Activated CD4-positive, alpha-beta T cell treated with anti-CD3 and anti-CD28 coated beads for 48 hours (primary cell): ENCODE results near the gene LHX3.

ENCODE experiments used
- DNase-seq: peaks from one replicate; pipeline ENCODE4 v3.0.0-alpha.2; 2020

LHX3 gene

DNA sequence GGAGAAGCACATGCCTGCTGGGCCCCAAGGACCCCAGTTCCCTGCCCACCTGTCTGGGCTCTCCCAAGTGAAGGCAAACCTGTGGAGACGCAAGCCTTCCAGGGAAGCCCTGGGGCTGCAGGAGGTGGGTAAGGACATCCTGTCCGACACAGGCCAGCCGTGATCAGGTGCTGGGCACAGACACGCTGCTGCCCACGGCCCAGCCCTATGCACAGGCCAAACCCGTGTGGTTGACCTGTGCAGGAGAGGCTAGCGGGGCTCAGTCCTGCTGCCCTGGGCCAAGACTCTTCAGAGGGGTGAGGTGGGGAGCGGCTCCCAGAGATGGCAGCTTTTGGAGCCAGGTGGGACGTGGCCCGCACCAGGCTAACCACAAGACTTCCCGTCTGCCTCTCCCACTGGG lies 14.3 kb downstream of the LHX3 start:
- DNase-seq: no peak

DNA sequence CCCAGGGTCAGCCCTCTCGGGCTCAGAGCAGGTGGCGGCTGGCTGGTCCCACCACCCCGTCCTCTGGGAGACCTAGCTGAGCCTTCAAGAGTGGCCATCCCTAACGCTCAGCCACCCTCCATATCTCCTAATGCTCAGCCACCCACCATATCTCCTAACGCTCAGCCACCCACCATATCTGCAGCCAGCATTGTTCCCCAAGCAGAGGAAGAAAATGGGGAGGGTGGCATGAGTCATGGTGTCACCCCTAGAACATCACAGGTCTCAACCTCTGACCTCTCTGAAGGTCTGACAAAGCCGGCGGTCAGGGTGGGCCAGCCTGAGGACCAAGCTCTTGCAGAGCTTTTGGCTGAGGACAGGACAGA lies 14.7 kb downstream of the LHX3 start:
- DNase-seq: no peak

DNA sequence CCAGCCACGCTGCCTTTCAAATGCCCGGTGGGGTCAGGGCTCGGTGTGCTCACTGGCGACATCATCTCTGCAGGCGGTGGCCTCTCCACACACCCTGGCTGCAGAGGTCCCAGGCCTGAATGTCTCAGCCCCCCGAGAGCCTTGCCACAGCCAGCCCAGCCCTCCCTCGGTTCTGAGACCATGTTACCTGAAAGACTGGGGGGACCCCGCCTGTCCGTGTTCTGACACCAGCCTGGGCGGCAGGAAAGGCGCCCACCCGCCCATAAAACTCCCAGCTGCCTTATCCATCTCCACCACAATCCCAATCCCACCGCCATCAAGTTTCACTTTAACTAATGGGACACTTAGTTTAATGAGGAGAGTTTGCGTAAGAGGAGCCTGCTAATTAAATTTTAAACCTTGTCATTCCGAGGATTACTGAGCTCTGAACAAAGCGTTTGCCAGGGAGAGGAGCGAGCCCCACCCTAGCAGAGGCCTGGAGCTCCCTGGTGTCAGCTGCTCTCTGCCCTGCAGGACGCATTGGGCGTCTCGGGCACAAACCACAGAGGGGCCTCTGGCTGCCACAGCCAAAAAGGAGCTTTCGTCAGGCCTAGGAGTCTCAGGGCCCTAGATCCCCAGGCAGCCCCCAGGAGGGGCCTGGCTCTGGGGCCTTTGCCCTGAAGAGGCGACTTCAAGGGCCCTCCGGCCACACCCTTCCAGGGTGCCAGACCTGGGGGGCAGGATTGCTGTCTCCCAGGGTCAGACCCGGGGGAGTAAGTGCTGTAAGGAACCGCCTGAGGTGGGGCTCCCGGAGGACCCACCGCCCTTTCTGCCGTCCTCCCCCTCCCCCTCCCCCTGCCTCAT lies 15.3 kb downstream of the LHX3 start:
- no peak for DNase-seq

DNA sequence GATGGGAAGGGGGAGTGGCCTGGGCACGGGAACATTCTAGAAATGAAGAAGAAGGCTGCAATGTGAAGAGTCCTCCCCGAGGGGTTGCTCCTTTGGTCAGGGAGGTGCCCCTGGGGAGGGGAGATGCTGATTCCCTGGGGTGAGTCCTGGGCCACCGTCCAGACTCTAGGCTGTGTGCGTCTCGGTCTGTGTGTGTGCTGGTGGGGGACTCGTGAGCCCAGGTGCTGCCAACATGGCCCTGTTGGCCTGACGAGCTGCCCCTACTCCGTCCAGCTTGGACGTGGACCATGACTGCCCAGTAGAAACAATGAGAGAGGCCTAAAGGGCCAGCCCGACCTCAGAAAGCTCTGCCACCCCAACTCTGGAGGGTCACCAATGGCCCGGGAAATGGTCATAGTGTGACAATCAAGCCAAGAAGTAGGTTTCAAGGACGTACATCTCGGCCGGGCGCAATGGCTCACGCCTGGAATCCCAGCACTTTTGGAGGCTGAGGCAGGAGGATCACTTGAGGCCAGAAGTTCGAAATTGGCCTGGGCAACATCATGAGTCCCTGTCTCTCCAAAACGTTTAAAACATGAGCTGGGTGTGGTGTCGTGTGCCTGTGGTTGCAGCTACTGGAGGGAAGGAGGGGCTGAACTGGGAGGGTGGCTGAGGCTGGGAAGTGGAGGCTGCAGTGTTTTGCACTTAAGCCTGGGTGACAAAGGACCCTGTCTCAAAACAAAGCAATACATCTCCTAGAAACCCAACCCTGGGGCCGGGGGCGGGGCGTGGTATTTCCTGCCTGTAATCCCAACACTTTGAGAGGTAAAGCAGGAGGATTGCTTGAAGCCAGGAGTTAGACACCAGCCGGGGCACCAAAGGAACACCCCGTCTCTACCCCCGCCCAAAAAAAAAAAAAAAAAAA lies 17.0 kb downstream of the LHX3 start:
- DNase-seq: no peak

DNA sequence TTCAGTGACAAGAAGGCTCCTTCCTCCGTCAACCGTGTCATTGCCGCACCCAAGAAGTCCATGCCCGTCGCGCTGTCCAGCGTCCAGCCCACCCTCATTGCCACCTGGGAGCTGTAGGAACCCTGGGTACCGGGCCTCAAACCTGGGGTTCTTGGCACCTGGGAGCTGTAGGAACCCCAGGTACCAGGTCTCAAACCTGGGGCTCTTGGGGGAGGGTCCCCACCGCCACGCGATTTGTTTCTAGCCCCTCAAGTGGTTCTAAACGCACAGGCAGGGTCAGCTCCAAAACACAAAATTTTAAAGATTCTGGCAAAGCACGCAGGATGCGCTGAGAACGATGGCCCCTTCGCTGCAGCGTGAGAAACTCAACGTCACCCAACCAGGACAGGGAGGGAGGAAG lies 17.7 kb downstream of the LHX3 start:
- no peak for DNase-seq

DNA sequence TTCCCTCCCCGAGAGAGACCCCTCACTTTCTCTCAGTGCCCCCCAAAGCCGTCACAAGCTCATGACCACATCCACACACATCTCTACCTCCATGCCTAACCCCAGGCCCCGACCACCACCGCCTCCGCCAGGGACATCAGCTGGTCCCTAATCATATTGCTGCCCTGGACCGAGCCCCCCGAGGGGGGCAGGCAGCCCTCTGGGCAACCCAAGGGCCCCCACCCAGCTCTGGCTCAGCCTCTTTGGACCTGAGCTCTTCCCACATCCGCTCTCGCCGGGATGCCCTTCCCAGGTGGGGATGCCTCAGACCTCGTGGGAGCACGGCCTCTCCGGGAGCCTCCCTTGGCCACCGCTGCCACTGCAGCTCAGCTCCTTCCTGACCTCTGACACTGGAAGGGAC lies 18.5 kb downstream of the LHX3 start:
- no peak for DNase-seq

DNA sequence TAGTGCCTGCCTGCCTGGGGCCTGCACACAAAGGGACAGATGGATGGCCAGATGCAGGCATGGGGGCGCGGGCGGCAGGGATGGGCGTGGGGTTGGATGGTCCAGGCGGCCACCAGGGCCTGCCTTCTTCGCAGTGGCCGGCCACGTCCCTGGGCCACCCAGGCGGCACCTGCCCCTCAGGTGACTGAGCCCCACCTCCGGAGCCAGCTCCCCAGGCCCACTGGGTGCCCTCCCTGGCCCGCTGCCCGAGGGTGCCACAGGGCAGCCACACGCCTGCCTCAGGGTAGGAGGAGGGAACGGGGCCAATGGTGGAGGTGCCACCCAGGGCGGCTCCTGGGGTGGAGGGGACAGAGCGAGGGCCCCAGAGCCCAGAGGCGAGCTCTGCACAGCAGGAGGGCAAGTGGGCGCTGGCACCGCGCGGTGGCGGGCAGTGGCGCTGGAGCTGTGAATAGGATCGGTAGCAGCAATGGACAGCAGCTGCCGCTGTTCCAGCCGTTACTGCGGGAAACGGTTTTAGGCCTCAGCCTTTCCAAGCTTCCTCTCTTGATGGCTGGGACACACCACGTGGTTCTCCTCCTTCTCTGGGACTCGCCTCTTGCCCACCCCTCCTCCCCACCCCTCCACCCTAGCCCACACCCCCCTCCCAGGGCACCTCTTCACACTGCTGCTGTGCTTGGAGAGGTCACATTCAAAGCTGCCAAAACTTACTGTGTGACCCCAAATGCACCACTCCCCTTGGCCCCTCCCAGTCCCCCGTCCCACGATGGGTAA lies 19.1 kb downstream of the LHX3 start:
- no peak for DNase-seq

DNA sequence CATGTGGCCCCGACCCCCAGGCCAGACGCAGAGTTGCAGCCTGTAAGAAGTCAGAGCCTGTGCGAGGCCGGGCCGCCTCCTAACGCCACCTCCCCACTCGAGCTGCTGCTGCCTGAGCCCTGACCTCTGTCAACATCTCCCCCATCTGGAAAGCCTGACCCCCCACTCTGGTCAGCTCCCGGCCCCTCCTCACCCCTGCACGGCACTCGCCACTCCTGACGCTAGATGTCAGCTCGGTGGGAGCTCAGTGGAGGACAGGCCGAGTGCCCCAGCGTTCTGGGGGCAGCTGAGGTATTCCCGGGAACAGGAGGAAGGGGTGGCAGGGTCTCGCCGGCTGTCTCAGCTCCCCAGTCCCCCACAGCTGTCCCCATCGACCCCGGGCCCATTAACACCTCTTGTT lies 19.9 kb downstream of the LHX3 start:
- DNase-seq: no peak

DNA sequence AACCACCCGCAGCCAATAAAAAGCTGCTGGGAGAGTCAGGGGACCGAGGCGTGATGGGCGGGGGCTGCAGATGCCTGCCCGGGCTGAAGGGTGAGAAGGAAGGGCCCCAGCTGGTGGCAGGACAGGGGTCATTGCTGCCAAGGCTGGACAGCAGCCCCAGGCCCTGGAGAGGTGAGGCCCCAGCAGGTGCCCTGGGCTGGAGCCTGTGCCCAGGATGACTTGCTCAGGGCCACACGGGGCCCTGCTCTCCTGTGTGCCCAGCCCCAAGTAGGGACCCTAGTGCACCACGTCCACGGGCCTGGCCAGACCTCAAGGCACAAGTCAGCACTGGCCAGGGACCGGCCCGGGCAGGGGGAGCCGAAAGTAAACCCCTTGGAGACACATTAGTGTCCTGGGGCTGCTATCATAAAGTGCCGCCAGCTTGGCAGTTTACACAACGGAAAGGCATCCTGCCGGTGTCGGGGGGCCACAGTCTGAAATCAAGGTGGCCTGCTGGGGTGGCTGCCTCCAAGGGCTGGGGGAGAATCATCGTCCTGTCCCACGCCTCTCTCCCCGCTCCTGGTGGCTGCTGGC lies 22.0 kb downstream of the LHX3 start:
- DNase-seq: no peak

DNA sequence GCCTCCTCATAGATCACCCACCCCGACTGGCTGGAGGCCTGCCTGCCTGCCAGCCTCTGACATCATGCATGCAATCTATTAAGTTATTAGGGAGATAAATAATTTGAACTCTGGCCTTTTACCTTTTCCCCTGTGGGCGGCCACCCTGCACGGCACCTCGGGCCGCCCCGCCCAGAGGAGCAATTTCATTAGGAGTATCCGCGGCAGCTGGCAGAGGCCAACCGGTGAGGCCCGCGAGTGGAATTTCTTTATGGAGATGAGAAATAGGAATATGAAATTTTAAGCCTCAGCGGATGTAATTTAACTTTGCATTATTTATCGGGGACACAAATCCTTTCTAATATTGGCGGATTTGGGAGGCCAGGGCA lies 22.5 kb downstream of the LHX3 start:
- no peak for DNase-seq

DNA sequence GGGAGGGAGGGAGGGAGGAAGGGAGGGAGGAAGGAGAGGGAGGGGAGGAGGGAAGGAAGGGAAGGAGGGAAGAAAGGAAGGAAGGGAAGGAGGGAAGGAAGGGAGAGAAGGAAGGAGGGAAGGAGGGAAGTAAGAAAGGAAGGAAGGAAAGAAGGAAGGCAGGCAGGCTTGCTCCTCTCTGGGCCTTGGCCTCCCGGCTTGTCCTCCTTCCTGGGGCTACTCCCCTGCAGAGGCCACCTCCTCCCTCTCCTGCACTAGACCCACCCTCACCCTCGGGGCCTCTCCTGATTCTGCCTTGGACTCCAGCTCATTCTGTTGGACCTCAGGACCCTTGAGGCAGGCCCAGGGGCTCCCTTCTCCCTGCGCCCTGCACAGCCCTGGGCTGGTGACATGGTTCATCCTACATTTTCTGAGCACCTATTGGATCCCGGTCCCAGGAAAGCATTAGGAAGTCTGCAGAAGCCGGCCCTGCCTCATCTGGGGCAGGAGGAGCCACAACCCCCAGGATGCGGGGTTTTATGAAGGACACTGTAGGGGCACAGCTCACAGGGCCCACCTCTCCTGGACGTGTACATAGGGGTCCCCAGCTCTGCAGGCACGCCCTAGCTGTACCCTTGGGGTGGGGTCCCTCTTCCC lies 23.0 kb downstream of the LHX3 start:
- DNase-seq: no peak

DNA sequence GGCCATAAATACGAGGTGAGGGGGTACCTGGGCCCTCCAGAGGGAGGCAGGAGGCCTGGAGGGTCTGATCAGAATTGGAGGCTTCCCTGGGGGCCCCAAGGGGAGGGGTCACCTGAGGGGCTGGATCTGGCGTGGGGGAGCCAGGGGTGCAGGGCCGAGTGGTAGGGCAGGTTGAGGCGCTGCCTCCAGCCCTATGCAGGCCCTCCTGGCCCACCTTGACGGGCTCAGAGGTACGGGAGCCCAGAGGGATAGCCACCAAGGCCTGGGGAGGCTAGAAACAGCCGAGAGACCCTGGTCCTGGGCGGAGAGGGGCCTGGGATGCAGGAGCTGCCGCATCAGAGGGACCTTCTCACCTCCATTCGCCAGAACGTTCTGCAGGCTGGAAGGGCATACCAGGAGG lies 24.3 kb downstream of the LHX3 start:
- no peak for DNase-seq

DNA sequence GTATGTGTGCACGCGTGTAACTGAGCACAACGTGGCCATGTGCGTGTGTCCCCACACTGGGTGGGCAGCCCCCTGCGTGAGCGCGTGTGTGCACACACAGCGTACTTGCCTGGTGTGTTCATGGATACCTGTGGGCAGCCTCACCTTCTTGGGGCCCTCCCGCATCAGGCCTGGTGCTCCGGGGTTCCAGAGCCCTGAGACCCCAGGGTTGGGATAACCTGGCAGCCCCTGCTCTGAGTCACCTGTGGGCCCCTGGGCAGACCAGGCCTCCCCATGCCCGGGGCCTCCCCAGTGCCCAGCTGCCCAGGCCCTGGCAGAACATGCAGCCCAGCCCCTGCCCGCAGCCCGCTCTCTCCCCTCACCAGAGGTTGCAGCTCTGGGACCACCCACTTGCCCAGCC lies 25.2 kb downstream of the LHX3 start:
- DNase-seq: no peak

DNA sequence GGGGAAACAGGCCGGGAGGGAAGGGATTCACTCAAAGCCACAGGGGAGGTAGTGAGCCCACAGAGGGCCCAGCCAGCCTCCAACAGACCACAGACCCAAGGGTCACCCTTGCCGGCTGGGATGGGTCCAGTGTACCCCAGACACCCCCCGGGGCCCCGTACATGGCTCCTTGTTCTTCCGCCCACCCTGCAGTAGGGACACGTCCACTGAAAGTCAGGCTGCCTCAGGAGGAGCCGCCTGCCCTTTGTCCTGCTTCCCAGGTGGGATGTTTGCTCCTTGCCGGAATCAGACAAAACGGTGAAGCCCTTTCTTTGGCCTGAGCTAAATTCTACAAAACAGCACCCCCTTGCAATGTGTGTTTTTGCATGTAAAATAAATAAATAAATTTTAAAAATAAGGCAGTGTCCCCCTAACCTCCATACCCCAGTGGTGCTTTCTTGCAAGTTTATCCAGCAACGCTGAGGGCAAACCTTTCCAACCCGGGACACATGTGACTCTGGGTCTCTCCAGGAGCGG lies 25.8 kb downstream of the LHX3 start:
- no peak for DNase-seq

DNA sequence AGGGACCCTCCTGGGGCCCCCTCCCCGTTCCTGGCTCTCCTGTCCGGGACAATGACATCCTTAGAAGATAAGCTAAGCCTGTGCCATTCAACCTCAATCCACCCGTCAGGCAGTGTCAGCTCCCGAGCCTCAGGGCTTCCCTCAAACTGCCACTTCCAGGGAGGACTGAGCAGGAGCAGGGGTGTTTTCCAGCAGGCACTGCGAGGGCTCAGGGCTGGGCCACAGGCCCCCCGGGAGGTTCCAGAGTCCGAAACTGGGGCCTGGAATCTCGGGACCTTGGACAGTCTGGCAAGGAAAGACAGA lies 26.2 kb downstream of the LHX3 start:
- no peak for DNase-seq

DNA sequence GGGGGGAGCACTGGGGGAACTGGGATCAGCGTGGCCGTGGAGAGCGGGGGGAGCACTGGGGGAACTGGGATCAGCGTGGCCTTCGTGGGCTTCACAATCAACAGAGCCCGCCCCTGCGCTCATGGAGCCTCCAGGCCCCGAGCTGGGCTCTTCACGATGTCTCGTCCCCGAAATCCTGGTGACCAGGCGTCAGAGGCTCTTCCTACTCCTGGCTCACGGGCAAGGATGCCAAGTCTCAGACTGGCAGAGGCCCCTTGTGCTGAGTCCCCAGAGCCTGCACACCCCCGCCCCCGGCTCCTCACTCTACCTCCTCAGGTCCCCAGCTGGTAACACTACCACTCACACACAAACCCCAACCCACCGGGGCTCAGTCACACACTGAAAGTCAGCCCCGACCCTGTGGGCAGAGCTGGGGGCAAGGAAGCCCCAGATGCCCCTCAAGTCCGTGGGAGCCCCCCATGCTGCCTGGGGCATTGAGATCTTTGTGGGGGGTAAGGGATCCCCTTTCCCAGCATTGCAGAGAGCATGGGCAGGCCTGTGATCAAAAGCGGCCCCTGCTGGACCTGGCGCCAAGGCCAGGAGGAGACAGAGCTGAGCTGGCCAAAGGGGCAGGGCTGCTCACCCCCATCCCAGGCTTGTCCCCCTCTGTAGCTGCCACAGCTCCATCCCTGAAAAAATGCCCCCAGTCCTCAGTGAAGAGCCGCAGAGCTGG lies 26.7 kb downstream of the LHX3 start:
- DNase-seq: no peak

DNA sequence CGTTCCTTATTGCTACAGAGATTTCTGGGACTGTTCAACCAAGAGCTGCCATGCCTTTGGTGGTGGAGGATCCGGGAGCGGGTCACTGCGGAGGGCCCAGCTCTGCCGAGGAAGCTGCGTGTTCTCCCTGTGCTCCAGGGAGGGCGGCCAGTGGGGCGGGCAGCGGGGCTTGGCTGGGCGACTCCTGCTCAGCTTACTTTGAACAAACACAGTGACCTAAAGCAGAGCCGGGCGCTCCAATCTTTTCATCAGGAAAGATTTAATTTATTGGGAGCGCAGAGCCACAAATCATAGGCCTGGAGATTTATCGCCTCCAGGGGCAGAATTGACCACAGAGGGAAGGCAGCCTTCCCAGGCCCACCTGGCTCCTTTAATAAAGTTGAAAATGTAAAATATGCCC lies 27.7 kb downstream of the LHX3 start:
- DNase-seq: no peak

DNA sequence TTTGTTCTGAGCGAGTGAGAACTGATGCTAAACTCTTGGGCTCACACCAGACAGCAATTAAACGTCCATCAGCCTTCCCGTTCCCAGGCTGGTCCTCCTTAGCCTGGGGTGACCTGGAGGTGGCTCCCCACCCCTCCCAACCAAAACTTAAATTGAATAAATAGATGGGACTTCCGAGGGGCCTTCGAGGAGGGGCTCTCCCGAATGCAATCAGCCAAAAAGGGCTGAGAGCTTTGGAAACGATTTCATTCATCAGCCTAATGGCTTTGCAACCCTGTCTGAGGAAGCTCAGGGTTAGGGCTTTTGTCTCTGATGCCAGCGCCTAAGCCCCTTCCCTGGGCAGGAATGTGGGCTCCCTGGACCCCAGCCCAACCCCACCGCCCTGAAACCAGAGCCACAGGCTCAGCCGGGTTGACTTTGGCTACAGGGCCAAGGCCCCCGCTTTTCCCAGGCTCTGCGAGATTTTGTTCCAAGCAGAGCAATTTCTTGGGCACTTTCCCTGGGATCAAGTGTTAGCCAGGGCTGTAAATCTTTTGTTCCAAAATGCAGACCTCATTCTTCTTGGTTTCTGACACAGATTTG lies 29.2 kb downstream of the LHX3 start:
- no peak for DNase-seq

DNA sequence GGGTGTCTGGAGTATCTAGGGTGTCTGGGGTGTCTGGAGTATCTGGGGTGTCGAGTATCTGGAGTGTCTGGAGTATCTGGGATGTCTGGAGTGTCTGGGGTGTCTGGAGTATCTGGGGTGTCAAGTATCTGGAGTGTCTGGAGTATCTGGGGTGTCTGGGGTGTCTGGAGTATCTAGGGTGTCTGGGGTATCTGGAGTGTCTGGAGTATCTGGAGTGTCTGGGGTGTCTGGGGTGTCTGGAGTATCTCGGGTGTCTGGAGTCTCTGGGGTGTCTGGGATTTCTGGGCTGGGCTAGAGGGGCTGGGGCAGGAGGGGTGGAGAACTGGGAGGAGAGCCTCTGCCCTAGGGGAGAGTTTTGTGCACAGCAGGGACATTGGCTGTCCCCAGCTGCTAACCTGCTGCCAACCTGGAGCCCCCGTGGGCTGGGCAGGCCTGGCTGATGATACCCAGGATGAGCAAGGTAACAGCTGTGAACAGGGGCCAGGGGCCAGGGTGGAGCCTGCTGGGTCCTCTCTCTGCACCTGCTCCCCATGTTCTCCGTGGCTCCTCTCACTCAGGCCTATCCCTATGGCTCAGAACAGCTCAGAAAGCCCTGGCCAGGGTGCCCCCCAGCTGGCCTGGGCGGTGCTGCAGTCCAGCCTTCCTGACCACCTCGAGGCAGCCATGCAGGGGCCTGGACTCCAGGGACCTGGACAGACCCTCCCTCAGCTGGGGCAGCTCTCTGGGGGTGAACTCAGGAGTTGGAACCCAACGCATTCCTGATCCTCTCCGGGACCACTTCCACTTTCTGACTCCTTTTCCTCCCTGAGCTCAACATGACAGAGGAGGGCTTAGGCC lies 29.9 kb downstream of the LHX3 start:
- DNase-seq: no peak

DNA sequence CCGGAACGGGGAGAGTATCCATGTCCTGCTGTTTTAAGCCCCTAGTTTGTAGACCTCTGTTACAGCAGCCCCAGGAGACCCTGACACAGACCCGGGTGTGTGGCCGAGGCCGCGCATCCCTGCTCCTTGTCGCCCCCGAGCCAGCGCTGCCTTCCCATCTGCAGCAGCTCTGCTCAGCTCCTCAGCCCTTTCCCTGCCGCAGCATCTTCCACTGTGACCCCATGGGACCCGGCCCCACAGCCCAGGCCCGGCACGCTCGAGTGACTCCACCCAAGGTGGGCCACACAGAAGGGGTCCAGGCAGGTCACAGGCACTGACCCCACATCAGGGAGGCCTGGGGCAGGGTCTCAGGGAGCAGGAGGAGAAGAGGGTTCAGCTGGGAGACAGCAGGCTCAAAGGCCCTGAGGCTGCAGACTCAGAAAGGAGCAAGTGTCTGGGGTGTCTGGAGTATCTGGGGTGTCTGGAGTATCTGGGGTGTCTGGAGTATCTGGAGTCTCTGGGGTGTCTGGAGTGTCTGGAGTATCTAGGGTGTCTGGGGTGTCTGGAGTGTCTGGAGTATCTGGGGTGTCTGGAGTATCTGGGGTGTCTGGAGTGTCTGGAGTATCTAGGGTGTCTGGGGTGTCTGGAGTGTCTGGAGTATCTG lies 31.2 kb downstream of the LHX3 start:
- no peak for DNase-seq
